SK-N-SH treated with all-trans-retinoic acid at 6 μM for 48 hours (cell line): ENCODE data around the gene MRPL58.

ENCODE experiments used
- ATAC-seq: fragments of 200-7000 bp; cut with Tn5 transposase; 3 replicates; pipeline ENCODE4 v1.9.1; 2020; ENCODE audit warnings: mild to moderate bottlenecking, moderate library complexity
- ARNTL ChIP-seq: fragments of 450-650 bp; formaldehyde crosslinking; IDR thresholded peaks from 2 replicates; pipeline ENCODE4 v1.5.0; 2020; ENCODE audit warnings: low read depth, mild to moderate bottlenecking, moderate library complexity, borderline replicate concordance
- BACH2 ChIP-seq: fragments of 250-450 bp; sonication (Bioruptor Pico); IDR thresholded peaks from 2 replicates; pipeline ENCODE4 v1.9.0; 2021; ENCODE audit warnings: mild to moderate bottlenecking, borderline replicate concordance
- CREB5 ChIP-seq: fragments of 250-450 bp; sonication (Bioruptor Pico); IDR thresholded peaks from 2 replicates; pipeline ENCODE4 v1.5.1; 2020; ENCODE audit warnings: low read depth, mild to moderate bottlenecking, moderate library complexity
- CSDC2 ChIP-seq: fragments of 250-450 bp; sonication (Bioruptor Pico); IDR thresholded peaks from 2 replicates; pipeline ENCODE4 v1.5.0; 2020; ENCODE audit warnings: mild to moderate bottlenecking, moderate library complexity
- CSRNP3 ChIP-seq: fragments of 250-450 bp; sonication (Bioruptor Pico); IDR thresholded peaks from 2 replicates; pipeline ENCODE4 v1.5.1; 2021; ENCODE audit warnings: mild to moderate bottlenecking, moderate library complexity
- ESRRG ChIP-seq: fragments of 250-450 bp; sonication (Bioruptor Pico); IDR thresholded peaks from 2 replicates; pipeline ENCODE4 v1.6.1; 2021; ENCODE audit warnings: mild to moderate bottlenecking
- GLIS3 ChIP-seq: fragments of 250-450 bp; sonication (Bioruptor Pico); IDR thresholded peaks from 2 replicates; pipeline ENCODE4 v1.5.0; 2020; ENCODE audit warnings: mild to moderate bottlenecking, moderate library complexity
- OSR1 ChIP-seq: fragments of 250-450 bp; sonication (Bioruptor Pico); IDR thresholded peaks from 2 replicates; pipeline ENCODE4 v1.8.0; 2022; ENCODE audit warnings: moderate library complexity, mild to moderate bottlenecking, inconsistent platforms
- PATZ1 ChIP-seq: fragments of 250-450 bp; sonication (Bioruptor Pico); IDR thresholded peaks from 2 replicates; pipeline ENCODE4 v1.8.0; 2020; ENCODE audit warnings: mild to moderate bottlenecking, moderate library complexity, borderline replicate concordance
- POU6F1 ChIP-seq: fragments of 250-450 bp; sonication (Bioruptor Pico); IDR thresholded peaks from 2 replicates; pipeline ENCODE4 v1.8.0; 2021; ENCODE audit warnings: low read depth, mild to moderate bottlenecking, moderate library complexity, borderline replicate concordance
- PPARA ChIP-seq: fragments of 250-450 bp; sonication (Bioruptor Pico); IDR thresholded peaks from 2 replicates; pipeline ENCODE4 v1.5.0; 2020; ENCODE audit warnings: mild to moderate bottlenecking, borderline replicate concordance
- TCF4 ChIP-seq: fragments of 250-450 bp; sonication (Bioruptor Pico); IDR thresholded peaks from 2 replicates; pipeline ENCODE4 v1.8.0; 2021; ENCODE audit warnings: mild to moderate bottlenecking, moderate library complexity, borderline replicate concordance
- TOX ChIP-seq: fragments of 250-450 bp; sonication (Bioruptor Pico); IDR thresholded peaks from 2 replicates; pipeline ENCODE4 v1.8.0; 2021; ENCODE audit warnings: mild to moderate bottlenecking, moderate library complexity, borderline replicate concordance
- ZC3H10 ChIP-seq: fragments of 250-450 bp; sonication (Bioruptor Pico); IDR thresholded peaks from 2 replicates; pipeline ENCODE4 v1.5.1; 2021; ENCODE audit warnings: mild to moderate bottlenecking, moderate library complexity
- ZFP3 ChIP-seq: fragments of 250-450 bp; sonication (Bioruptor Pico); IDR thresholded peaks from 2 replicates; pipeline ENCODE4 v1.5.0; 2020; ENCODE audit warnings: mild to moderate bottlenecking, moderate library complexity
- ZFP30 ChIP-seq: fragments of 450-650 bp; formaldehyde crosslinking; IDR thresholded peaks from 2 replicates; pipeline ENCODE4 v1.5.0; 2022; ENCODE audit warnings: mild to moderate bottlenecking, moderate library complexity
- ZNF565 ChIP-seq: fragments of 450-650 bp; formaldehyde crosslinking; conservative IDR thresholded peaks from 2 replicates; pipeline ENCODE4 v1.5.0; 2020; ENCODE audit warnings: low read depth, mild to moderate bottlenecking, moderate library complexity
- ZNF70 ChIP-seq: fragments of 450-650 bp; formaldehyde crosslinking; IDR thresholded peaks from 2 replicates; pipeline ENCODE4 v1.5.0; 2020; ENCODE audit warnings: mild to moderate bottlenecking, moderate library complexity
- ZNF8 ChIP-seq: fragments of 450-650 bp; formaldehyde crosslinking; IDR thresholded peaks from 2 replicates; pipeline ENCODE4 v1.5.0; 2020; ENCODE audit warnings: mild to moderate bottlenecking, moderate library complexity

MRPL58 gene

GRCh38 chr17:74995847-74996246 lies 16.6 kb upstream of the MRPL58 start:
- no peak for ATAC-seq

GRCh38 chr17:74998783-74999182 lies 13.7 kb upstream of the MRPL58 start:
- ATAC-seq, result no peak

More at GRCh38 chr17:74995847-74996246, 16.6 kb upstream of the MRPL58 start:
- TF ChIP-seq CSRNP3 (CRISPR knock-in tag) (no peak), ZNF70 (CRISPR knock-in tag) (no peak), ZC3H10 (no peak)

GRCh38 chr17:74999523-74999922 lies 12.9 kb upstream of the MRPL58 start:
- no peak for ATAC-seq
- TF ChIP-seq GLIS3 (no peak), ZC3H10 (no peak), CSRNP3 (CRISPR knock-in tag) (no peak), CREB5 (CRISPR knock-in tag) (no peak), ESRRG (CRISPR knock-in tag) (no peak), PPARA (CRISPR knock-in tag) (no peak), ZFP30 (CRISPR knock-in tag) (no peak), ARNTL (CRISPR knock-in tag) (no peak), ZNF565 (CRISPR knock-in tag) (no peak), OSR1 (no peak), PATZ1 (no peak), CSDC2 (CRISPR knock-in tag) (no peak), ZFP3 (no peak), TCF4 (no peak), ZNF8 (no peak), BACH2 (no peak)

More at GRCh38 chr17:74998783-74999182, 13.7 kb upstream of the MRPL58 start:
- TF ChIP-seq ESRRG (CRISPR knock-in tag) (no peak), ZFP30 (CRISPR knock-in tag) (no peak), PPARA (CRISPR knock-in tag) (no peak), CSDC2 (CRISPR knock-in tag) (no peak), BACH2 (no peak), ZNF70 (CRISPR knock-in tag) (no peak), ZNF8 (no peak), CSRNP3 (CRISPR knock-in tag) (no peak), TOX (no peak), CREB5 (CRISPR knock-in tag) (no peak), POU6F1 (CRISPR knock-in tag) (no peak), ARNTL (CRISPR knock-in tag) (no peak)
